Prostate gland (tissue), 2 donors: ENCODE results near the gene SAT2. TPM values are rescaled to one million over a fixed set of nuclear protein-coding genes. Genes with fewer than 3 reads are reported as not detected.

Source experiments
- DNase-seq: peaks from one replicate; pipeline ENCODE4 v3.0.0-alpha.2; 2019; ENCODE audit warnings: low spot score
- H3K27ac ChIP-seq, 2 donors: fragments of 200-600 bp; sonication (generic); 2 replicates each; pipeline ENCODE4 v1.5.1; 2017 to 2019
- H3K27me3 ChIP-seq: fragments of 200-600 bp; sonication (generic); replicated peaks from 2 replicates; pipeline ENCODE4 v1.5.1; 2019; ENCODE audit not compliant: insufficient read depth
- H3K36me3 ChIP-seq, 2 donors: fragments of 200-600 bp; sonication (generic); 1 replicate in 1 of 2; 2 replicates in 1 of 2; pipeline versions ENCODE4 v1.5.1 to v1.8.1; 2017 to 2019
- H3K4me1 ChIP-seq: fragments of 200-600 bp; sonication (generic); replicated peaks from 2 replicates; pipeline ENCODE4 v1.5.1; 2019
- H3K4me3 ChIP-seq, 2 donors: fragments of 200-600 bp; sonication (generic); 2 replicates each; pipeline ENCODE4 v1.5.1; 2017 to 2019
- H3K9me3 ChIP-seq: fragments of 200-600 bp; sonication (generic); 2 replicates; pipeline ENCODE4 v1.5.1; 2017
- POLR2A ChIP-seq: fragments of 450-650 bp; IDR thresholded peaks from one replicate; pipeline ENCODE4 v1.6.1; 2016; ENCODE audit warnings: antibody characterized with exemption, mild to moderate bottlenecking
- POLR2AphosphoS5 ChIP-seq: sonication (generic); formaldehyde crosslinking; IDR thresholded peaks from one replicate; pipeline ENCODE4 v1.6.1; 2017; ENCODE audit warnings: antibody characterized with exemption
- WGBS: methylation state at CpG from one replicate; pipeline ENCODE4 v1.1.5; 2018; 5-methylcytosine and 5-hydroxymethylcytosine counted together
- intact Hi-C: fragments of 100-400 bp; cut with DNase I; formaldehyde crosslinking; loops from one replicate; pipeline ENCODE4 v1.14.2; 2022
- small RNA-seq, 2 donors: library from RNA; depleted of rRNA; stranded (forward); fragments of <200 nt; gene quantifications; one replicate each; pipeline ENCODE3, GENCODE V24; 2016
- total RNA-seq, 2 donors: library from RNA; depleted of rRNA; stranded (reverse); fragments of >200 nt; gene quantifications; one replicate each; pipeline ENCODE4 v1.1.0, GENCODE V29; 2016
- TF ChIP-seq, protein P1 (sequence below), 4 experiments: fragments of 200-600 bp in 2 of 4; fragments of 450-650 bp in 2 of 4; sonication (generic) in 2 of 4; IDR thresholded peaks; 1 replicate in 3 of 4; 2 replicates in 1 of 4; pipeline ENCODE4 v1.5.1; 2016 to 2019; ENCODE audit warnings: antibody characterized with exemption in 4 of 4, mild to moderate bottlenecking in 2 of 4, moderate library complexity in 2 of 4

Gene SAT2
- total RNA-seq, 2 donors from 2014 or later: 83.3 to 139 TPM

DNA sequence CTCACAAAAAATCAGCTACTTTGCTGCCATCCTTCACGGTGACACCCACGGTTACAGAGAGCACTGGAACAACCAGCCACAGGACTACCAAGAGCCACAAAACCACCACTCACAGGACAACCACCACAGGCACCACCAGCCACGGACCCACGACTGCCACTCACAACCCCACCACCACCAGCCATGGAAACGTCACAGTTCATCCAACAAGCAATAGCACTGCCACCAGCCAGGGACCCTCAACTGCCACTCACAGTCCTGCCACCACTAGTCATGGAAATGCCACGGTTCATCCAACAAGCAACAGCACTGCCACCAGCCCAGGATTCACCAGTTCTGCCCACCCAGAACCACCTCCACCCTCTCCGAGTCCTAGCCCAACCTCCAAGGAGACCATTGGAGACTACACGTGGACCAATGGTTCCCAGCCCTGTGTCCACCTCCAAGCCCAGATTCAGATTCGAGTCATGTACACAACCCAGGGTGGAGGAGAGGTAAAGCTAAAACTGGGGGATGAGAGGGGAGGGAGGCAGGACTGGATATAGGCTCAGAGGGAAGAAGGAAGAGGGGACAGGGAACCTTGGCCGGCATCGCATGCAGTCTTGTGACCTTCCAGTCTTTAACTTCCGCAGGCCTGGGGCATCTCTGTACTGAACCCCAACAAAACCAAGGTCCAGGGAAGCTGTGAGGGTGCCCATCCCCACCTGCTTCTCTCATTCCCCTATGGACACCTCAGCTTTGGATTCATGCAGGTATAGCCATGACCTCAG, 47.6 kb downstream of the SAT2 start:
- Histone ChIP-seq H3K4me1 (peaks cover 14% of the 10 kb centered on the region), H3K27me3 (no peaks in the 10 kb centered on the region), H3K4me3 (no peak overlapping the region), H3K9me3 (no peaks in the 10 kb centered on the region), H3K27ac (peak overlapping the region; percentile 59 to 71), H3K36me3 (peaks cover 24 to 34% of the 10 kb centered on the region in 2 donors)
- no peak for TF ChIP-seq POLR2AphosphoS5
- no peak for TF ChIP-seq POLR2A
- TF ChIP-seq, protein P1, sequence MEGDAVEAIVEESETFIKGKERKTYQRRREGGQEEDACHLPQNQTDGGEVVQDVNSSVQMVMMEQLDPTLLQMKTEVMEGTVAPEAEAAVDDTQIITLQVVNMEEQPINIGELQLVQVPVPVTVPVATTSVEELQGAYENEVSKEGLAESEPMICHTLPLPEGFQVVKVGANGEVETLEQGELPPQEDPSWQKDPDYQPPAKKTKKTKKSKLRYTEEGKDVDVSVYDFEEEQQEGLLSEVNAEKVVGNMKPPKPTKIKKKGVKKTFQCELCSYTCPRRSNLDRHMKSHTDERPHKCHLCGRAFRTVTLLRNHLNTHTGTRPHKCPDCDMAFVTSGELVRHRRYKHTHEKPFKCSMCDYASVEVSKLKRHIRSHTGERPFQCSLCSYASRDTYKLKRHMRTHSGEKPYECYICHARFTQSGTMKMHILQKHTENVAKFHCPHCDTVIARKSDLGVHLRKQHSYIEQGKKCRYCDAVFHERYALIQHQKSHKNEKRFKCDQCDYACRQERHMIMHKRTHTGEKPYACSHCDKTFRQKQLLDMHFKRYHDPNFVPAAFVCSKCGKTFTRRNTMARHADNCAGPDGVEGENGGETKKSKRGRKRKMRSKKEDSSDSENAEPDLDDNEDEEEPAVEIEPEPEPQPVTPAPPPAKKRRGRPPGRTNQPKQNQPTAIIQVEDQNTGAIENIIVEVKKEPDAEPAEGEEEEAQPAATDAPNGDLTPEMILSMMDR (IDR thresholded peaks at IDR 0.05): no peak
- no peak for DNase-seq
- intact Hi-C loops: no loop called here
- WGBS: 71% methylated on average over 12 of the region's 12 CpGs

DNA sequence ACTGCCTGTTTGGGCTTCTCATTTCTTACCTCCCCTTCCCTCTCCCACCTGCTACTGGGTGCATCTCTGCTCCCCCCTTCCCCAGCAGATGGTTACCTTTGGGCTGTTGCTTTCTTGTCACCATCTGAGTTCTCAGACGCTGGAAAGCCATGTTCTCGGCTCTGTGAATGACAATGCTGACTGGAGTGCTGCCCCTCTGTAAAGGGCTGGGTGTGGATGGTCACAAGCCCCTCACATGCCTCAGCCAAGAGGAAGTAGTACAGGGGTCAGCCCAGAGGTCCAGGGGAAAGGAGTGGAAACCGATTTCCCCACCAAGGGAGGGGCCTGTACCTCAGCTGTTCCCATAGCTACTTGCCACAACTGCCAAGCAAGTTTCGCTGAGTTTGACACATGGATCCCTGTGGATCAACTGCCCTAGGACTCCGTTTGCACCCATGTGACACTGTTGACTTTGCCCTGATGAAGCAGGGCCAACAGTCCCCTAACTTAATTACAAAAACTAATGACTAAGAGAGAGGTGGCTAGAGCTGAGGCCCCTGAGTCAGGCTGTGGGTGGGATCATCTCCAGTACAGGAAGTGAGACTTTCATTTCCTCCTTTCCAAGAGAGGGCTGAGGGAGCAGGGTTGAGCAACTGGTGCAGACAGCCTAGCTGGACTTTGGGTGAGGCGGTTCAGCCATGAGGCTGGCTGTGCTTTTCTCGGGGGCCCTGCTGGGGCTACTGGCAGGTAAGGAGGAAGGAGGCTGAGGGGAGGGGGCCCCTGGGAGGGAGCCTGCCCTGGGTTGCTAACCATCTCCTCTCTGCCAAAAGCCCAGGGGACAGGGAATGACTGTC, 48.4 kb downstream of the SAT2 start, which contains the start of gene CD68:
Gene CD68 (plus strand): TSS at position 638 of the 833 bp plus-strand sequence. CDS start 40 bp downstream, at position 678.
- 20% methylated on average over 7 of the region's 7 CpGs for WGBS
- no peak for DNase-seq
- Histone ChIP-seq H3K9me3 (no peaks in the 10 kb centered on the region), H3K36me3 (peaks cover 26 to 42% of the 10 kb centered on the region in 2 donors), H3K4me3 (no peak within 1 kb of the TSS), H3K27me3 (no peaks in the 10 kb centered on the region), H3K27ac (peak within 1 kb of the TSS; percentile 59 to 71), H3K4me1 (peaks cover 14% of the 10 kb centered on the region)
- intact Hi-C loops: no loop called here
- peak; percentile 80 for TF ChIP-seq POLR2A
- peak; percentile 49 for TF ChIP-seq POLR2AphosphoS5
- TF ChIP-seq, protein P1 (IDR thresholded peaks at IDR 0.05): no peak

DNA sequence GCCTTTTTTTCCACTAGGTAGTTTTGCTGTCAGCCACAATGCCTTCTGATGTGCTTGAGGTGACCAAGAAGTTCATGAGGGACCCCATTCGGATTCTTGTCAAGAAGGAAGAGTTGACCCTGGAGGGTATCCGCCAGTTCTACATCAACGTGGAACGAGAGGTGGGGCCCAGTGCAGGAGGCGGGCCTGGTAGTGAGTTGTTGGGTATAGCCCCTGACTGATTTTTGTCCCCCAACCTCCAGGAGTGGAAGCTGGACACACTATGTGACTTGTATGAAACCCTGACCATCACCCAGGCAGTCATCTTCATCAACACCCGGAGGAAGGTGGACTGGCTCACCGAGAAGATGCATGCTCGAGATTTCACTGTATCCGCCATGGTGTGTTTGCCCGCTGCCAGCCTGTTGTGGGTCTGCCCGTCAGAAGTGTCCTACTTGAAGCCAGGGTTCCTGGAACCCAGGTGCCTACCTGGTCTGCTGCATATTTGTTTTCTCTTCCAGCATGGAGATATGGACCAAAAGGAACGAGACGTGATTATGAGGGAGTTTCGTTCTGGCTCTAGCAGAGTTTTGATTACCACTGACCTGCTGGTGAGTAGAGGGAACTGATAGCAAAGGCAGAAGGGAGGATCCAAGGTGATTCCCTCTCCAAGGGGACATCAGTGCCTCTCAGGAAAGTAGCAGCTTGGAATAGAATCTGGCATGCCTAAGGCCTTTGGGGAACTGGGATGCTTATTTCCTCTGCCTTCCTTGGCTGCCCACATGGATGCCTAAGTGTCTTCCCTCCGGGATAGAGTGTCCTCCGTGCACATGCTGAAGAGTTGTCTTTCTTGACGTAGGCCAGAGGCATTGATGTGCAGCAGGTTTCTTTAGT, 50.1 kb downstream of the SAT2 start:
- WGBS: 75% methylated on average over 17 of the region's 17 CpGs
- Histone ChIP-seq H3K9me3 (no peaks in the 10 kb centered on the region), H3K27me3 (no peaks in the 10 kb centered on the region), H3K27ac (no peak overlapping the region), H3K4me3 (no peak overlapping the region), H3K36me3 (peaks cover 26 to 42% of the 10 kb centered on the region in 2 donors), H3K4me1 (peaks cover 6% of the 10 kb centered on the region)
- TF ChIP-seq POLR2A (no peak), POLR2AphosphoS5 (no peak)
- TF ChIP-seq, protein P1 (IDR thresholded peaks at IDR 0.05): no peak
- no peak for DNase-seq
- intact Hi-C loops: no loop called here

DNA sequence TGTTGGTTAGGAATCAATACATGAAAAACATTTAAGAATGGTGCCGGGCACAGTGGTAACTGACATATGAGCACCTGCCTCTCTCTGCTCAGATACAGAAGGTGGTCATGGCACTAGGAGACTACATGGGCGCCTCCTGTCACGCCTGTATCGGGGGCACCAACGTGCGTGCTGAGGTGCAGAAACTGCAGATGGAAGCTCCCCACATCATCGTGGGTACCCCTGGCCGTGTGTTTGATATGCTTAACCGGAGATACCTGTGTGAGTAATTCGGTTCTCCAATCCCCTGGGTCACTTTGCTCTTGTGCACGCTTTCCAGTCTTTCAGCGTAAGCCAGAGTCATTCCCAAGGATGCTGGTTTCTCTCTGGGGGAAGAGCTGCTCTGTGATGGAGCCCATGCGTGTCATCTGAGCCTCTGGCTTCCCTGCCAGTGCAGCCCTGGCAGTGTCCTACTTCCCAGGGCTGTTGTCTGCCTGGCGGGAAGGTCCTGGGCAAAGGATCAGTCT, 51.1 kb downstream of the SAT2 start:
- WGBS: 80% methylated on average over 14 of the region's 14 CpGs
- DNase-seq: no peak
- H3K4me1 ChIP-seq: no peaks in the 10 kb centered on the region

More for the DNA sequence above, 51.1 kb downstream of the SAT2 start:
- Histone ChIP-seq H3K27me3 (no peaks in the 10 kb centered on the region), H3K27ac (no peak overlapping the region), H3K9me3 (no peaks in the 10 kb centered on the region), H3K36me3 (peaks cover 26 to 42% of the 10 kb centered on the region in 2 donors), H3K4me3 (no peak overlapping the region)
- TF ChIP-seq, protein P1 (IDR thresholded peaks at IDR 0.05): no peak
- TF ChIP-seq POLR2A: no peak
- no peak for TF ChIP-seq POLR2AphosphoS5
- intact Hi-C loops: no loop called here

Small RNA genes within 50 kb of the gene (small RNA-seq; reads per million reads assigned to genes)
- gene CD68: 0 reads per million in 2 donors
- gene SNORD10: 0 reads per million in 2 donors

Other genes starting within 250 kb of the SAT2 start
- gene TNK1, start 246.7 kb downstream of the SAT2 start, total RNA-seq: 10 to 100 TPM in 1 of 2 donors, 1 to 10 TPM in 1; 9.9 to 28.4 TPM
- 10 to 100 TPM; 25.8 to 26.4 TPM for gene PLSCR3, start 233.3 kb downstream of the SAT2 start, total RNA-seq
- 100 to 1,000 TPM in 1 of 2 donors, 10 to 100 TPM in 1; 63.0 to 192 TPM for gene TMEM256, start 223.7 kb downstream of the SAT2 start, total RNA-seq
- gene NLGN2, start 220.0 kb downstream of the SAT2 start, total RNA-seq: 10 to 100 TPM in 1 of 2 donors, 1 to 10 TPM in 1; 8.6 to 16.2 TPM
- 1 to 10 TPM in 1 of 2 donors, not detected in 1; 3.6 TPM for gene SPEM1, start 207.5 kb downstream of the SAT2 start, total RNA-seq
- gene SPEM2, start 202.2 kb downstream of the SAT2 start, total RNA-seq: 1 to 10 TPM in 1 of 2 donors, not detected in 1; 5.3 TPM
- gene SPEM3, start 199.0 kb downstream of the SAT2 start, total RNA-seq: under 1 TPM; 0.09 to 0.11 TPM
- gene TMEM102, start 192.4 kb downstream of the SAT2 start, total RNA-seq: 10 to 100 TPM in 1 of 2 donors, 1 to 10 TPM in 1; 9.9 to 10.3 TPM
- 1 to 10 TPM; 1.2 to 4.2 TPM for gene FGF11, start 188.3 kb downstream of the SAT2 start, total RNA-seq
- gene CHRNB1, start 182.8 kb downstream of the SAT2 start, total RNA-seq: 10 to 100 TPM in 1 of 2 donors, 1 to 10 TPM in 1; 6.9 to 10.4 TPM
- 10 to 100 TPM; 60.5 to 69.4 TPM for gene ZBTB4, start 148.2 kb downstream of the SAT2 start, total RNA-seq
- gene SLC35G6, start 146.4 kb downstream of the SAT2 start, total RNA-seq: not detected
- 100 to 1,000 TPM in 1 of 2 donors, 10 to 100 TPM in 1; 79.7 to 217 TPM for gene POLR2A, start 143.5 kb downstream of the SAT2 start, total RNA-seq
- gene TNFSF12, start 78.8 kb downstream of the SAT2 start, total RNA-seq: 10 to 100 TPM; 29.9 to 47.9 TPM
- gene TNFSF13, start 69.1 kb downstream of the SAT2 start, total RNA-seq: 10 to 100 TPM; 20.4 to 21.1 TPM
- gene SENP3, start 65.9 kb downstream of the SAT2 start, total RNA-seq: 10 to 100 TPM; 39.6 to 65.7 TPM
- 10 to 100 TPM; 12.3 to 17.3 TPM for gene CD68, start 48.2 kb downstream of the SAT2 start, total RNA-seq
- gene MPDU1, start 44.0 kb downstream of the SAT2 start, total RNA-seq: 100 to 1,000 TPM; 101 to 239 TPM
- gene SOX15, start 37.7 kb downstream of the SAT2 start, total RNA-seq: 10 to 100 TPM in 1 of 2 donors, 1 to 10 TPM in 1; 6.3 to 15.0 TPM
- 10 to 100 TPM; 27.1 to 51.4 TPM for gene FXR2, start 12.9 kb downstream of the SAT2 start, total RNA-seq
- 1 to 10 TPM in 1 of 2 donors, not detected in 1; 2.1 TPM for gene SHBG, start 2.3 kb upstream of the SAT2 start, total RNA-seq
- gene ATP1B2, start 23.1 kb upstream of the SAT2 start, total RNA-seq: 10 to 100 TPM in 1 of 2 donors, under 1 TPM in 1; 0.82 to 11.7 TPM
- gene TP53, start 59.7 kb upstream of the SAT2 start, total RNA-seq: 10 to 100 TPM; 52.3 to 65.0 TPM
- 1 to 10 TPM; 8.6 to 9.4 TPM for gene WRAP53, start 60.7 kb upstream of the SAT2 start, total RNA-seq
- gene EFNB3, start 77.4 kb upstream of the SAT2 start, total RNA-seq: 1 to 10 TPM; 3.0 to 5.5 TPM
- 1 to 10 TPM in 1 of 2 donors, under 1 TPM in 1; 0.09 to 4.9 TPM for gene DNAH2, start 89.9 kb upstream of the SAT2 start, total RNA-seq
- gene KDM6B, start 206.4 kb upstream of the SAT2 start, total RNA-seq: 10 to 100 TPM; 12.7 to 30.2 TPM
- gene TMEM88, start 227.2 kb upstream of the SAT2 start, total RNA-seq: 10 to 100 TPM; 11.1 to 15.7 TPM
- 100 to 1,000 TPM in 1 of 2 donors, 10 to 100 TPM in 1; 74.6 to 163 TPM for gene NAA38, start 229.7 kb upstream of the SAT2 start, total RNA-seq
- 10 to 100 TPM in 1 of 2 donors, 1 to 10 TPM in 1; 5.7 to 20.8 TPM for gene CYB5D1, start 230.2 kb upstream of the SAT2 start, total RNA-seq